Kidney capillary endothelial cell (primary cell): ENCODE measurements around the gene OR52E6.

ENCODE experiments used
- DNase-seq: peaks from one replicate; pipeline ENCODE4 v3.0.0-alpha.2; 2018; ENCODE audit warnings: low spot score

Gene OR52E6

GRCh38 chr11:5841797-5842196, at the start of gene OR52E6:
TSS of gene OR52E6 (minus strand) at chr11:5841897. CDS start at chr11:5841897, 0 bp downstream.
- DNase-seq: no peak

DNA sequence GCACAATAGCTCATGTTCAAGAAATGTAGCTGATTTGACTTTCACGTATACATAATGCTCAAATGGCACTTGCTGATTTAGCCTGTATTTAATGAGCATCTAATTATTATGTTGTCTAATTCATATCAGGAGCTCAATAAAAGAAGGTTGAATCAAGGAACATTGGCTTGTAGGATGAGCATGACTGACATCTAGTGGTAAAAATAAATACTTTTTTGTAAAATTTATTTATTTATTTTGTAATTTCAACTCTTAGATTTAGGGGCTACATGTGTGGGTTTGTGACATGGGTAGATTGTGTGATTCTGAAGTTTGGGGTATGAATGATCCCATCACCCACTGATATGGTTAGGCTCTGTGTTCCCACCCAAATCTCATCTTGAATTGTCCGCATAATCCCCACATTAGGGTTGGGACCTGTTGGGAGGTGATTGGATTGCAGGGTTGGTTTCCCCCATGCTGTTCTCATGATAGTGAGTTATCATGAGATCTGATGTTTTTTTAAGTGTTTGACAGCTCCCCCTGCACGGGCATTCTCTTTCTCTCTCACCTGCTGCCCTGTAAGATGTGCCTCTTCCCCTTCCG, 49.6 kb upstream of the OR52E6 start:
- DNase-seq: peak; percentile 14

GRCh38 chr11:5887661-5888060, 46.0 kb upstream of the OR52E6 start:
- DNase-seq: no peak

- DNase-seq: no peak
Measured at GRCh38 chr11:5887172-5887571, 45.5 kb upstream of the OR52E6 start.

DNA sequence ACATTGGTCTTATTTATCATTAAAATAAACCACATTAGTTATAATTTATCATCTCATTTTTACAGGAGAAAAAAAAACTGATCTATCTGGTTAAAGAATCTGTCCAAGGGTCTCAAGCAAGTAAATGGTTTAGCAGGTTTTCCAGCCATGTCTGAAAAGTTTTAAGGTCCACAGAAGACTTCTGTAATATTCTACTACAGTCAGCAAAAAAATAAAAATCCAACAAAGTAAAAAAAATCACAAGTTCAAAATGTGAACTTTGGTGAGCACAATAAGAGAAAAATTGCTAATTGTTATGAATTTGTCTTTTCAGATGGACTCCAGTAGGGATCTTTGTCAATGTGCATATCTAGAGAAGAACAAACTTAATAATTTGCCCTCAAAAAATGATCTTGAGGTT, 40.1 kb upstream of the OR52E6 start:
- no peak for DNase-seq

GRCh38 chr11:5880329-5880728, 38.6 kb upstream of the OR52E6 start, which contains the start of gene OR52E4:
TSS of gene OR52E4 (plus strand) at chr11:5880629. CDS start at chr11:5884293, 3,664 bp downstream.
- DNase-seq: no peak

DNA sequence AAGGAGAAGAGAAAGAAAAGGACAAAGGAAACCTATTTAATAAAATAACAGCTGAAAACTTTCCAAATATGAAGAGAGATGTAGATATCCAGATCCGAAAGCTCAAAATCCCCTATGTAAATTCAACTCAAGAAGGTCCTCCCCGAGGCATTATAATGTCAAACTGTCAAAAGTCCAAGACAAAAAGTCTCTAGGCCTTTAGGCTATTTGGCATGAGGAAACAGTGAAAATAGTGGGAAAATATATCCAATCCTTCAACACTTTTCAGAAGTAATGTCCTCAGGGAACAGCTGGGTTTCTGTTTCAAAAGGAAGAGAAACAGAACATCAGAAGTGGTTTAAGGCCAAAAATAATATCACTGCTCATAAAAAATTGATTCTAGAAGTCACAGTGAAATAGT, 36.9 kb upstream of the OR52E6 start:
- no peak for DNase-seq

DNA sequence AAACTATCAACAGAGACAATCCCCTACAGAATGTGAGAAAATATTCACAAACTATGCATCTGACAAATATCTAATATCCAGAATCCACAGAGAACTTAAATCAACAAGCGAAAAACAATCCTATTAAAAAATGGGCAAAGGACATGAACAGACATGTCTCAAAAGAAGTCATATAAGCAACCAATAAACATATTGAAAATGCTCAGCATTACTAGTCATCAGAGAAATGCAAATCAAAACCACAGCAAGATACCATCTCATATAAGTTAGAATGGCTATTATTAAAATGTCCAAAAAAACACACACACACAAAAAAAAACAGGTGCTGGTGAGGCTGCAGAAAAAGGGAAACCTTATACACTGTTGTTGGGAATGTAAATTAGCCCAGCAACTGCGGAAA, 24.1 kb upstream of the OR52E6 start:
- DNase-seq: no peak

DNA sequence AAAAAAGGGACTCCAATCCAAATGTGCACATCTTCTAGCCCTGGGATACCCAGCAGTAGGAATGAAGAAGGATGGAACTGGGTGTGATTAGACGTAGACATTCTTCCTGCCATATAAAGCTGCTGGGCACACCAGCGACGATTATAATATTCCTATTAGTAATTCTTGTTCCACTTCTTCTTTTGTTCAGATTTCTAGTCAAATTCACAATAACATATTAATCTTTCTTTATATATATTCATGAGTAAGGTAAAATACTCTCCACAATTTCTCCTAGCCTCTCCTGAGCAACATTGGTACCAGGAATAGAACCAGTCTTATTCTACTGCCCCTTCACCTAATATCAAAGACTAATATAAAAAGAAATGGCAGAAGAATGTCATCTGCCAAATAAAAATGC, 15.9 kb upstream of the OR52E6 start, which contains the start of gene OR52E8:
Gene OR52E8, minus strand, starts transcription at position 101 of the 400 bp plus-strand sequence. Its CDS starts 0 bp downstream, at position 101.
- no peak for DNase-seq

- no peak for DNase-seq
Measured at GRCh38 chr11:5851002-5851401, 9.3 kb upstream of the OR52E6 start.

DNA sequence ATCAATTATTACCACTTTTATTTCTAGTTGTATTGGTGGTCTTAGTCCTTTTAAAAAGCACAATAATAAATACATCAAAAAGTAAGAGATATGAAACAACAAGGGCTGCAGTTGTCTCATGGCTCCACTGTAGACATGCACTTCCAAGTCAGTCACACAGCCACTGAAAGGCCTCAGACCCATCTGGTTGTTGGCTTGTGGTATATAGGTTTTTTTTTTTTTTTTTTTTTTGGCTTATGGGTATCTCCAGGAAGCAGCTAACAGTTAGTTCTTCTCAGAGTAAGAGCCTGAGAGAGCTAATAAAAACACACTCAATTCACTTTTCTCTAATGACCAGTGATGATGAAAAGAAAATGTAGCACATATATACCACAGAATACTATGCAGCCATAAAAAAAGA, 6.0 kb upstream of the OR52E6 start:
- DNase-seq: no peak

- DNase-seq: no peak
Measured at GRCh38 chr11:5846701-5847100, 5.0 kb upstream of the OR52E6 start.

- no peak for DNase-seq
Measured at GRCh38 chr11:5837695-5838094, 4.0 kb downstream of the OR52E6 start.

DNA sequence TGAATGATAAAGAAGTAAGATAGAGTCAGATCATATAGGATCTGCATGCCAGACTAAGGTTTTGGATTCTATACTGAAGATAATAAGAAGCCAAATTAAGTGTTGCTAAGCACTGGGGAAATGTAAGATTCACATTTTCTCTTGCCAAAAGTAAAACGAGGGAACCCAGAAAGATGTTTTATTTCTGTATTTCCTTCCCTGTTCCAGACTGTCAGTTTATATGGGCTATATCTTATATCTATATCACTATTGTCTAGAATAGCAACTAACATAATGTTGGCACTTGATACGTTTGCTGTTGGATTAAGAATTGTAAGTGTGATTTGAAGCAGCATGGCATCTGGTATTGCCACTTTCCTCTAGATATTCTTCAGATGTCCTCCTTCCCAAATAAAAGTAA, 8.3 kb downstream of the OR52E6 start:
- DNase-seq: no peak

DNA sequence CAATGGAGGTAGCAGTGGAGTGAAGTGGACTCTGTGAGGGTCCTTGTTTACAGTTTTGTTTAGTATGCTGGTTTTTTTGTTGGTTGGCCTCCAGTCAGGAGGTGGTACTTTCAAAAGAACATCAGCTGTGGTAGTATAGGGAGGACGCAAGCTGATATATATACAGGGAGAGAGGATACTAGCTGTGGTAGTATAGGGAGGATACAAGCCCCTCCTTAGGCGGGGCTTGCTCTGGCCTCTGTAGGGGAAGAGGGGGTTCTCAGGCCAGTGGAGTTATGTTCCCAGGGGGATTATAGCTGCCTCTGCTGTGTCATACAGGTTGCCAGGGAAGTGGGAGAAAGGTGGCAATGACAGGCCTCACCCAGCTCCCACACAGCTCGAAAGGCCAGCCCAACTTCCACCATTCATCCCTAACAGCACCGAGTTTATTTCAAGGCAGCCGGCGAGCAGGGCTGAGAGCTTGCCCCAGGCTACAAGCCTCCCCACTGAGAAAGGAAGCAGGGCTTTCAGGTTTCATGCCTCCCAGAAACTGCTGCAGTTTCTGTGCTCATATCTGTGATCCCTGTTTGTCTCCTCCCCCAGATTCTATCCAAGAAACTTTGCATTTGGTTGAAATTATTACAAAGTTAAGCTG, 10.4 kb downstream of the OR52E6 start:
- no peak for DNase-seq

- DNase-seq: no peak
Measured at GRCh38 chr11:5818245-5818886, 23.3 kb downstream of the OR52E6 start.

DNA sequence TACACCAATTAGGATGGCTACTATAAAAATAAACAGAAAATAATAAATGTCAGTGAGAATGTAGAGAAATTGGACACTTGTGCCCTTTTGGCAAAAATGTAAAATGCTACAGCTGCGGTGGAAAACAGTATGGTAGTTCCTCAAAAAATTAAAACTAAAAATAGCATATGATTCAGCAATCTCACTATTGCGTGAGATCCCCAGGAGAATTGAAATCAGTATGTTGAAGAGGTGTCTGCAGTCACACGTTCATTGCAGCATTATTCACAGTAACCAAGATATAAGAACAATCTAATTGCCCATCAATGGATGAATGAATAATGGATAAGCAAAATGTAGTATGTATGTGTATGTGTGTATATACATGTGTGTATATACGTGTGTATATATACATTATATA, 26.2 kb downstream of the OR52E6 start:
- DNase-seq: no peak

- no peak for DNase-seq
Measured at GRCh38 chr11:5809905-5810795, 31.5 kb downstream of the OR52E6 start.

- DNase-seq: peak; percentile 2
Measured at GRCh38 chr11:5809122-5809519, 32.6 kb downstream of the OR52E6 start.

- DNase-seq: peak; percentile 67
Measured at GRCh38 chr11:5808500-5809121, 33.1 kb downstream of the OR52E6 start, which contains the start of gene OR52N2. TSS of gene OR52N2 (plus strand) at chr11:5808924. CDS start at chr11:5820336, 11,412 bp downstream.

DNA sequence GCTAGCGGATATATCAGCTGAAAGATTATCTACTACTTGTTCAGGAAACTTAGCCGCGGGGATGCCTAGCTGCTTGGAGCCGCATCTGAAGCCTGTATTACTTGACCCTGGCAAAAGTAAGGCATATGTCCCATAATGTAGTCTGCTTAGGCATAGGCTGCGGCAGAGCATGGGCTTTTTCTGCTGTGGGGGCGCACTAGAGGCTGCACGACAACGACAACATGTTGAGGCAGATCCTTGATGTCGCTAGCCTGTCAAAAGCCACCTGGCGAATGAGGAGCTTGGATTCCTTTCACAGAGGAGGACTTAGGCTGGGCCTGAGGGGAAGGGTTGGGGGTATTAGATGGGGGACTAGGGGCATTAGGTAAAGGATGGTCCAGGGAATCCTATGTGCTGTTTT, 34.1 kb downstream of the OR52E6 start:
- DNase-seq: no peak

DNA sequence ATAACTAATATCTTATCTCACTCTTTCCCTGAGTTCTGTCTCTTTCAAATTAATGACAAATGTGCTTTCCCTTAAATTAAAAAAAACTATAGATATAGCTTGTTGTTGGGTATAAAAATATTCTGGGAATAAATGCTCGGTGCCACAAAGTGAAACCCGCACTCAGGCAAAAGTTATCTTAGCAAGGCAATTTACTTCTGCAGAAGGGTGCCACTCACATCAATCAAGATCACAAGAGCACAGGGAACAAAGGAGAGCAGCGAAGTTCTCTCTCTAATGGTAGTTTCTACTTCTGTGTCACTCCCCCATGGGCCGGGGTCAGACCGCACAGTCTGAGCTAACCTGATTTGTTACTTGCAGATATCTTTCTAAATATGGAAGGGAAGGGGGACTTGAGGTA, 37.7 kb downstream of the OR52E6 start:
- DNase-seq: no peak
